Articular chondrocyte of knee joint (primary cell): ENCODE data around the gene FGFR1OP2. TPM values are rescaled to one million over a fixed set of nuclear protein-coding genes. Genes with fewer than 3 reads are reported as not detected.

Source experiments
- total RNA-seq: library from RNA; depleted of rRNA; stranded (reverse); fragments of >200 nt; gene quantifications from 2 replicates; pipeline ENCODE4 v1.2.3, GENCODE V29; 2012

The FGFR1OP2 gene
- 45.2 and 53.1 TPM in 2 replicates for total RNA-seq

DNA sequence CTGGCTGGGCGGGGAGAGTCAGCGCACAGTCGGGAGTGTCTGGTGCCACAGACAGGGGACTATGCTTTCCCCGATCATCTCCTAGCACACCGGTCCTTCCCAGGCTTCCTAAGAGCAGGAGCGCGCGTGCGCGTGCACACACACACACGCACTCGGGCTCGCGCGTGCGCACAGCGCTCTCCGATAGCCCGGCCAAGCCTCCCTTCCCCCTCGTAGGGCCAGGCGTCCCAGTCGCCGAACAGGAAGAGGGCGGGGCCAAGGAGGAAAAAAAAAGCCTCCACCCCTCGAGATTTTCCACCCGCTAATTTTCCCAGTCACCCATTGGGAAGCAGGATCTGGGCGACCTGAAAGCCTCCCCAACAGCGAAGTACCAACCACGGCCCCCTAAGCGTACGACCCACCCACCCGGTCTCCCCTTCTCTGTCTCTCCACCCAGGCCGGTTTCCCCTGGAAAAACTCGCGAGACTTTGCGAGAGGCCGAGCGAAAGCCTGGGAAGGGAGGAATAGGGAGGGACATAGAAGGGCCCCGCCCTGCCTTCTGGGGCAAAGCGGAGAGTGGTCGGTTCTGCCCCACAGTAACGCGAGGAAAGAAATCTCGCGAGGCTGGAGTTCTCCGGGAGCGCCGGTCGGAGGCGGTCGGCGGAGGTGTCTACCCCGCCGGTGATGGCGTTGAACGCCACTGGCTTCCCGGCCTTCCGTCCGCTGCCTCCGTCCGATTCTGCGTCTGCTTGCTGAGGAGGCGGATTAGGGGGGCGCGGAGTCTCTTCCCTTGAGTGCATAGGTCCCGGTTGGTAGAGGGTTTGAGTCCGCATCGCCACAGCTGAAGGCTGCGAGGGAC lies at the start of gene FGFR1OP2, which contains the start of gene INTS13:
TSS of gene FGFR1OP2 (plus strand) at position 608 of the 838 bp plus-strand sequence. CDS start 15,689 bp downstream, outside the sequence.
TSS of gene INTS13 (minus strand) at position 119 of the 838 bp plus-strand sequence. CDS start 1,178 bp downstream, outside the sequence.

DNA sequence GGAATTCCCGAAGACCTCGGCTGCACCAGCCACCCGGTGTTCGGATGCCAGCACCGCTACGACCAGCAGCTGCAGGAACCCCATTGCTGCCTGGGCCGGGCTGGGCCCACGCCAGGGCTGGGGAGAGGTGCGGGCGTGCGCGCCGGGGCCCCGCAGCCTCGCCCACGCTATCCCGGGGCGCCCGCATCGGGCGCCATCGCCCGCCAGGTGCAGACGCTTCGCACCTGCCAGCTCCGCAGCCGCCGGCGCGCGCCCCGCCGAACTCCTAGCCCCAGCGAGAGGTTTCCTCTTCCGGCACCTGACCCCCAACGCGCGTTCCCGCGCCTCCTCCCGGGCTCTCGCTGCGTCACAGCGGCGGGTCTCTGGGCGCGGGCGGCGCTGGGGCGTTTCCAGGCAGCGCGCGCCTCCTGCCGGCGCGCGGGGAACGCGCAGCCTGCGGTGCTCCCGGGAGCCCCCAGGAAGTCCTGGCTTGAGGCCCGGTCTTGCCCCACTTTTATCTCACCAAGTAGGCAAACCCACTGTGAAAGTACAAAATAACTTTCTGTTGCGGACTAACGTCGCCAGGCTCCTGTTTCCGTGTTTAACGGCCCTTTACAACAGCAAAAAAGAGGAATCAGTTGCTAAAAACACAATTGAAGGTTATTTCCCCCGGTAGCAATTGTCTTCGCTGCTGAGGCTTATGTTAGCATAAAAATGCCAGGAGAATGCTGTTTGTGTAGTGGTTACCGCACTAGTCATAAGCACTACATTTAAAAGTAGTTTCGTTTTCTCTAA lies 76.0 kb downstream of the FGFR1OP2 start, which contains the start of gene TM7SF3:
TSS of gene TM7SF3 (minus strand) at position 300 of the 774 bp plus-strand sequence. CDS start at position 84, 216 bp downstream.

Other genes with a start within 250 kb of the FGFR1OP2 start
- gene ITPR2, start 105.3 kb upstream of the FGFR1OP2 start, total RNA-seq: 15.8 and 22.7 TPM in 2 replicates
- 28.9 and 39.6 TPM in 2 replicates for gene INTS13, start 489 bp upstream of the FGFR1OP2 start, total RNA-seq
- 56.2 and 59.1 TPM in 2 replicates for gene TM7SF3, start 75.9 kb downstream of the FGFR1OP2 start, total RNA-seq
- 95.7 and 105 TPM in 2 replicates for gene MED21, start 84.1 kb downstream of the FGFR1OP2 start, total RNA-seq
- not detected in 2 replicates for gene C12orf71, start 144.1 kb downstream of the FGFR1OP2 start, total RNA-seq